Measurements from ENCODE around the gene CYP21A2.
"Not testable (repeated sequence)": the region's sequence is repeated elsewhere in the genome, so short reads cannot be mapped to it uniquely, and the experiment has no call there.

- TF ChIP-seq CTCF (IDR thresholded peaks at IDR 0.05 in 2 of 3, conservative IDR thresholded peaks at IDR 0.05 in 1 of 3; ENCODE audit: control insufficient read depth in 2 of 3, extremely low read depth in 1 of 3, insufficient read depth in 1 of 3, low read depth in 3 of 3, low read length in 3 of 3); YY1 (IDR thresholded peaks at IDR 0.05; ENCODE audit: low read depth, low read length); POLR2AphosphoS5 (IDR thresholded peaks at IDR 0.05; ENCODE audit: low read length); ZBTB40 (IDR thresholded peaks at IDR 0.05; ENCODE audit: borderline replicate concordance); RFX5 (IDR thresholded peaks at IDR 0.05; ENCODE audit: low read depth, low read length); ZSCAN29 (IDR thresholded peaks at IDR 0.05); SUPT20H (IDR thresholded peaks at IDR 0.05; ENCODE audit: borderline replicate concordance, control insufficient read depth, low read depth, low read length); SMAD1 (IDR thresholded peaks at IDR 0.05; ENCODE audit: low read depth, partially characterized antibody); HCFC1 (IDR thresholded peaks at IDR 0.05; ENCODE audit: low read length): not testable (repeated sequence)
Measured at GRCh38 chr6:32053314-32053713, 15.1 kb downstream of the CYP21A2 start.
